A549 (cell line): ENCODE results near the gene SLC25A3. TPM values are rescaled to one million over a fixed set of nuclear protein-coding genes. Genes with fewer than 3 reads are reported as not detected.
"Not testable (repeated sequence)": the region's sequence is repeated elsewhere in the genome, so short reads cannot be mapped to it uniquely, and the experiment has no call there.

Experiments used
- ATAC-seq, 2 experiments: fragments of 200-7000 bp in 1 of 2; fragments of >200 bp in 1 of 2; cut with Nextera tagmentation in 1 of 2; cut with Tn5 transposase in 1 of 2; 3 replicates each; pipeline versions ENCODE4 v1.8.0 to v1.9.1; 2018 to 2020; ENCODE audit warnings: mild to moderate bottlenecking in 1 of 2, moderate library complexity in 1 of 2
- CTCF ChIA-PET: fragments of 300-600 bp; sonication (Branson Sonifier 250); formaldehyde crosslinking; extraction: SDS; loops from one replicate; lab custom pipeline; 2021; ENCODE audit warnings: antibody characterized with exemption, inconsistent platforms; lab: Yijun Ruan, JAX
- POLR2A ChIA-PET: fragments of 350-600 bp; formaldehyde crosslinking; extraction: SDS; loops from one replicate; lab custom pipeline; 2021; ENCODE audit warnings: antibody characterized with exemption, inconsistent platforms; lab: Yijun Ruan, JAX
- DNase-seq, 2 experiments: peaks; one replicate each; pipeline versions ENCODE4 v3.0.0 to v3.0.0-alpha.2; 2011 to 2016; ENCODE audit warnings: low read depth in 1 of 2, low spot score in 1 of 2
- FAIRE-seq: peaks from 2 replicates; lab custom pipeline; 2011; peaks lifted over from hg19 to GRCh38; lab: Jason Lieb, UNC
- H3K27ac ChIP-seq, 2 experiments: fragments of >200 bp; sonication (Bioruptor Twin); formaldehyde crosslinking; 3 replicates each; pipeline ENCODE4 v1.5.1; 2016 to 2017
- H3K4me1 ChIP-seq: fragments of >200 bp; sonication (Bioruptor Twin); formaldehyde crosslinking; 3 replicates; pipeline ENCODE4 v1.6.1; 2016
- H3K4me2 ChIP-seq: fragments of >200 bp; sonication (Bioruptor Twin); formaldehyde crosslinking; 3 replicates; pipeline ENCODE4 v1.6.1; 2016
- H3K4me3 ChIP-seq: fragments of >200 bp; sonication (Bioruptor Twin); formaldehyde crosslinking; 3 replicates; pipeline ENCODE4 v1.5.1; 2016
- H3K9me3 ChIP-seq: fragments of >200 bp; sonication (Bioruptor Twin); formaldehyde crosslinking; 3 replicates; pipeline ENCODE4 v1.6.1; 2016
- CBX8 ChIP-seq: fragments of 200-600 bp; sonication (generic); IDR thresholded peaks from 2 replicates; pipeline ENCODE4 v1.6.1; 2016
- ESRRA ChIP-seq: fragments of 150-350 bp; IDR thresholded peaks from 2 replicates; pipeline ENCODE4 v1.6.1; 2014; ENCODE audit warnings: mild to moderate bottlenecking, low read length, borderline replicate concordance
- FOSL2 ChIP-seq, 2 experiments: fragments of 450-650 bp in 1 of 2; fragments of >200 bp in 1 of 2; sonication (Bioruptor Twin) in 1 of 2; formaldehyde crosslinking; IDR thresholded peaks; 2 replicates each; pipeline versions ENCODE4 v1.5.0 to v1.6.1; 2016 to 2020; ENCODE audit warnings: mild to moderate bottlenecking in 1 of 2, moderate library complexity in 1 of 2
- FOXS1 ChIP-seq: fragments of 250-450 bp; sonication (Bioruptor Pico); IDR thresholded peaks from 2 replicates; pipeline ENCODE4 v1.5.0; 2020; ENCODE audit warnings: mild to moderate bottlenecking, moderate library complexity
- NPAS2 ChIP-seq: fragments of 250-450 bp; sonication (Bioruptor Pico); IDR thresholded peaks from 2 replicates; pipeline ENCODE4 v1.8.0; 2022; ENCODE audit warnings: mild to moderate bottlenecking, moderate library complexity, borderline replicate concordance
- SMC3 ChIP-seq: fragments of >200 bp; sonication (Bioruptor Twin); formaldehyde crosslinking; IDR thresholded peaks from 3 replicates; pipeline ENCODE4 v1.6.1; 2018; ENCODE audit warnings: inconsistent platforms
- ZNF302 ChIP-seq: fragments of 250-450 bp; sonication (Bioruptor Pico); IDR thresholded peaks from 2 replicates; pipeline ENCODE4 v1.9.0; 2021; ENCODE audit warnings: inconsistent platforms, mild to moderate bottlenecking, moderate library complexity
- WGBS: methylation state at CpG from one replicate; pipeline ENCODE4 v1.1.6; 2017; ENCODE audit errors: missing lambda C conversion rate; 5-methylcytosine and 5-hydroxymethylcytosine counted together
- polyA plus RNA-seq, 4 experiments: library from polyadenylated mRNA; depleted of rRNA in 3 of 4; stranded (reverse); fragments of >200 nt; fragmentation: RNase III in 1 of 4; extraction: RNeasy Plus Mini Kit Qiagen cat#74134 plus additional on column Dnase treatment in 1 of 4; gene quantifications; 2 replicates in 3 of 4; 3 replicates in 1 of 4; pipeline ENCODE4 v1.2.3, GENCODE V29; 2011 to 2017
- TF ChIP-seq, protein P1 (sequence below): fragments of 200-600 bp; sonication (generic); IDR thresholded peaks from 2 replicates; pipeline ENCODE4 v1.6.1; 2016; ENCODE audit warnings: antibody characterized with exemption, mild to moderate bottlenecking, moderate library complexity
- TF ChIP-seq, protein P2 (sequence below): fragments of >200 bp; sonication (Bioruptor Twin); formaldehyde crosslinking; IDR thresholded peaks from 3 replicates; pipeline ENCODE4 v1.6.1; 2016

Gene SLC25A3
- polyA plus RNA-seq, 2 of the 4 experiments (the other 2 are of a cell fraction): 790 to 1,232 TPM

DNA sequence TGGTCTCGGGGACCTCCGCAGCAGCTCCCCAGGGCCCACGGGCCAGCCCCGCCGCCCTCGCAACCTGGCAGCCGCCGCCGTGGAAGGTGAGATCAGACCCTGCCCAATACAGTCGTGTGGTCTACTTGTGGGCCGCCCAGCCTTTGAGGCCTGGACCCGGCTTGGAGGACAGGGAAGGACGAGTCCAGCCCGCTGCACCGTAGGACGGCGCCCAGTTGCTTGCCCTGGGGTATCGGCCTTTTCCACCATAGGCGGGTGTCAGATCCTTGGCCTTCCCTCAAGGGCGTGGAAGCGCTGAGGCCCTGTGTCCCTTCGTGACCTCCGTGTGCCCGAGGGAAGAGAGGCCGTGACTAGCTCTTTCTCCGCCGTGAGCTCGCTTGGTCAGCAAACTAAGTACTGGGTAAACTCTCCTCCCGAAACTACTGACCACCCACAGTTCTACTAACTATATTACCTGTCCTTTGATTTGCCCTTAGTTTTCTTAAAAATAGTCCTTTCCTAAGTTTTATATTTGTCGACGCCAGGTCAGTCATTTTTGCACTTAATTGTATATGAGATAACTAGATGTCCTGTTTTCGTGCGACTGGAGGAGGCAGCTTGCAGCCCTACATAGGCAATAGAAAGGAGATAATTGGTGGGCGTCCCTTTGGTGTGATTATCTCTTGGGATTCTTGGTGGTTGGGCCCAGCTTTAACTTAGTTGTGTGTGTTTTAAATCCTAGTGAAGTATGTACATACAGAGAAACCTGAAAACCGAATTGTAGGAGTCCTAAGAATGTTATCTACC is 757 bp downstream of the SLC25A3 start:
- ChIA-PET CTCF (interaction anchor here (0.6 to 4.7 kb wide), 14 partner anchors 8 to 405 kb away, joined by 3 to 26 read pairs (median 4); partner anchors contain the start of gene IKBIP), POLR2A (interaction anchor here (1.0 to 3.0 kb wide), 12 partner anchors 13 to 170 kb away, joined by 3 to 23 read pairs (median 5); partner anchors contain the start of genes APAF1 and IKBIP)
- Histone ChIP-seq H3K4me2 (peak overlapping the region; percentile 80), H3K9me3 (no peaks in the 10 kb centered on the region), H3K27ac (peak overlapping the region; percentile 96 to 97), H3K4me1 (peaks cover 24% of the 10 kb centered on the region), H3K4me3 (peak overlapping the region; percentile 85)
- ATAC-seq (peak; percentile 14 to 40), FAIRE-seq (no peak), DNase-seq (no peak)
- TF ChIP-seq ESRRA (0 out of 2 replicates have a peak, but pooled peaks have one; percentile 17), ZNF302 (CRISPR knock-in tag) (no peak)
- TF ChIP-seq, protein P1, sequence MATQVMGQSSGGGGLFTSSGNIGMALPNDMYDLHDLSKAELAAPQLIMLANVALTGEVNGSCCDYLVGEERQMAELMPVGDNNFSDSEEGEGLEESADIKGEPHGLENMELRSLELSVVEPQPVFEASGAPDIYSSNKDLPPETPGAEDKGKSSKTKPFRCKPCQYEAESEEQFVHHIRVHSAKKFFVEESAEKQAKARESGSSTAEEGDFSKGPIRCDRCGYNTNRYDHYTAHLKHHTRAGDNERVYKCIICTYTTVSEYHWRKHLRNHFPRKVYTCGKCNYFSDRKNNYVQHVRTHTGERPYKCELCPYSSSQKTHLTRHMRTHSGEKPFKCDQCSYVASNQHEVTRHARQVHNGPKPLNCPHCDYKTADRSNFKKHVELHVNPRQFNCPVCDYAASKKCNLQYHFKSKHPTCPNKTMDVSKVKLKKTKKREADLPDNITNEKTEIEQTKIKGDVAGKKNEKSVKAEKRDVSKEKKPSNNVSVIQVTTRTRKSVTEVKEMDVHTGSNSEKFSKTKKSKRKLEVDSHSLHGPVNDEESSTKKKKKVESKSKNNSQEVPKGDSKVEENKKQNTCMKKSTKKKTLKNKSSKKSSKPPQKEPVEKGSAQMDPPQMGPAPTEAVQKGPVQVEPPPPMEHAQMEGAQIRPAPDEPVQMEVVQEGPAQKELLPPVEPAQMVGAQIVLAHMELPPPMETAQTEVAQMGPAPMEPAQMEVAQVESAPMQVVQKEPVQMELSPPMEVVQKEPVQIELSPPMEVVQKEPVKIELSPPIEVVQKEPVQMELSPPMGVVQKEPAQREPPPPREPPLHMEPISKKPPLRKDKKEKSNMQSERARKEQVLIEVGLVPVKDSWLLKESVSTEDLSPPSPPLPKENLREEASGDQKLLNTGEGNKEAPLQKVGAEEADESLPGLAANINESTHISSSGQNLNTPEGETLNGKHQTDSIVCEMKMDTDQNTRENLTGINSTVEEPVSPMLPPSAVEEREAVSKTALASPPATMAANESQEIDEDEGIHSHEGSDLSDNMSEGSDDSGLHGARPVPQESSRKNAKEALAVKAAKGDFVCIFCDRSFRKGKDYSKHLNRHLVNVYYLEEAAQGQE: no peak
- under 1% methylated on average over 24 of the region's 35 CpGs for WGBS

DNA sequence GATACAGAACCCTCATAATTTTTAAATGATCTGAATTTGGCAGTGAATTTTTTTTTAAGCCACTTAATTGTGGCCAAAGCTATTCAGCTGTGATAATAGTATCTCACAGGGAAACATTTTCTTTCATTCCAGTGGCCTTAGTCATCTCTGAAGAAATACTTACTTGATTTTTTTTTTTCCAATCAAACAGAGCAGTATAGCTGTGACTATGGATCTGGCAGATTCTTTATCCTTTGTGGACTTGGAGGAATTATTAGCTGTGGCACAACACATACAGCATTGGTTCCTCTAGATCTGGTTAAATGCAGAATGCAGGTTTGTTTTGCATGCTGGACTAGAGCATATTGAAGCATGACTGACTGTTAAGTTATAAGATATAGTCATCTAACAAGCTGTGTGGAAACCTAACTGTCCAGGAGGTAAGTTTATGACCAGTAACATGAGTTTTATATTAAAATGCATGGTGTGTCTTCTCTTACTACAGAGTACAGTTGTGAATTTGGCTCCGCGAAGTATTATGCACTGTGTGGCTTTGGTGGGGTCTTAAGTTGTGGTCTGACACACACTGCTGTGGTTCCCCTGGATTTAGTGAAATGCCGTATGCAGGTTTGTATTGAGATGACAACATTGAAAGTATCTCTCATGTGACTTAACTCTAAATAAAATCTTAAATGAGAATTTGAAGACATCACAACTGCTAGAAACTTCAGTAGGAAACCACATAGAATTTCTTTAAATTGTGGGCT is 1.9 kb downstream of the SLC25A3 start:
- no peak for TF ChIP-seq ESRRA
- TF ChIP-seq, protein P2, sequence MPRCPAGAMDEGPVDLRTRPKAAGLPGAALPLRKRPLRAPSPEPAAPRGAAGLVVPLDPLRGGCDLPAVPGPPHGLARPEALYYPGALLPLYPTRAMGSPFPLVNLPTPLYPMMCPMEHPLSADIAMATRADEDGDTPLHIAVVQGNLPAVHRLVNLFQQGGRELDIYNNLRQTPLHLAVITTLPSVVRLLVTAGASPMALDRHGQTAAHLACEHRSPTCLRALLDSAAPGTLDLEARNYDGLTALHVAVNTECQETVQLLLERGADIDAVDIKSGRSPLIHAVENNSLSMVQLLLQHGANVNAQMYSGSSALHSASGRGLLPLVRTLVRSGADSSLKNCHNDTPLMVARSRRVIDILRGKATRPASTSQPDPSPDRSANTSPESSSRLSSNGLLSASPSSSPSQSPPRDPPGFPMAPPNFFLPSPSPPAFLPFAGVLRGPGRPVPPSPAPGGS: no peak
- no peak for TF ChIP-seq SMC3
- no peak for TF ChIP-seq CBX8
- no peak for TF ChIP-seq NPAS2
- TF ChIP-seq FOSL2 (IDR thresholded peaks at IDR 0.05): no peak
- TF ChIP-seq FOSL2 (CRISPR knock-in tag; IDR thresholded peaks at IDR 0.05): peak; percentile 44; the same call in 1 of the 2 replicates
- TF ChIP-seq FOXS1: no peak
- TF ChIP-seq, all 56 proteins: peak for 1
- DNase-seq (peak in 1 of 2 experiments; percentile 25), ATAC-seq (no peak), FAIRE-seq (no peak)
- CTCF ChIA-PET: interaction anchor here (1.1 to 2.8 kb wide), 3 partner anchors 10 to 29 kb away, joined by 4 to 15 read pairs (median 4); no protein-coding TSS in a partner anchor
- Histone ChIP-seq H3K4me2 (peak overlapping the region; percentile 80), H3K4me1 (peaks cover 24% of the 10 kb centered on the region), H3K9me3 (no peaks in the 10 kb centered on the region), H3K27ac (peak overlapping the region in 1 of 2 experiments; percentile 28; a peak in 3 of 6 replicates), H3K4me3 (peak overlapping the region; percentile 85)
- POLR2A ChIA-PET: interaction anchor here (3.0 kb wide), 1 partner anchor 49 kb away, joined by 23 read pairs; the partner anchor contains the start of genes APAF1 and IKBIP
- 87% methylated on average over 3 of the region's 3 CpGs for WGBS

- DNase-seq, POLR2A ChIA-PET: not testable (repeated sequence)
Measured at GRCh38 chr12:98597313-98597712, 3.8 kb downstream of the SLC25A3 start.

More at GRCh38 chr12:98597313-98597712, 3.8 kb downstream of the SLC25A3 start:
- not testable (repeated sequence) for H3K4me3 ChIP-seq, H3K27ac ChIP-seq, FAIRE-seq, ATAC-seq, H3K9me3 ChIP-seq, H3K4me2 ChIP-seq
- peaks cover 23% of the 10 kb centered on the region for H3K4me1 ChIP-seq
- CTCF ChIA-PET: interaction anchor here (0.9 to 2.8 kb wide), 6 partner anchors 8 to 56 kb away, joined by 3 to 15 read pairs (median 4); no protein-coding TSS in a partner anchor
- WGBS: 89% methylated on average over 5 of the region's 5 CpGs
